ENCODE results near the gene HNRNPF. TPM values are rescaled to one million over a fixed set of nuclear protein-coding genes. Genes with fewer than 3 reads are reported as not detected.

The HNRNPF gene
- total RNA-seq, 1 donor from 2014 or later = 302 TPM

- no peak for DNase-seq (ENCODE audit: low read depth)
These were observed 32.1 kb downstream of the HNRNPF start for GRCh38 chr10:43376828-43377423.

GRCh38 chr10:43376046-43376635, 32.8 kb downstream of the HNRNPF start:
- no peak for DNase-seq (ENCODE audit: low read depth)

- DNase-seq (ENCODE audit: low read depth) = no peak
These were observed 33.5 kb downstream of the HNRNPF start for GRCh38 chr10:43375401-43376020.

GRCh38 chr10:43374194-43374593, 34.8 kb downstream of the HNRNPF start:
- DNase-seq (ENCODE audit: low read depth) = no peak

- no peak for DNase-seq (ENCODE audit: low read depth)
These were observed 35.5 kb downstream of the HNRNPF start for GRCh38 chr10:43373461-43373860.

- DNase-seq (ENCODE audit: low read depth) = no peak
These were observed 36.1 kb downstream of the HNRNPF start for GRCh38 chr10:43372765-43373361.

GRCh38 chr10:43371418-43371817, 37.6 kb downstream of the HNRNPF start, which contains the start of gene FXYD4:
TSS of gene FXYD4 (plus strand) at chr10:43371636. CDS start at chr10:43373747, 2,111 bp downstream.
- DNase-seq (ENCODE audit: low read depth) = no peak

GRCh38 chr10:43370671-43371215, 38.2 kb downstream of the HNRNPF start:
- no peak for DNase-seq (ENCODE audit: low read depth)

GRCh38 chr10:43369921-43370320, 39.1 kb downstream of the HNRNPF start:
- no peak for DNase-seq (ENCODE audit: low read depth)

- no peak for DNase-seq (ENCODE audit: low read depth)
These were observed 44.0 kb downstream of the HNRNPF start for GRCh38 chr10:43365001-43365400.

- peak; percentile 94 for DNase-seq (ENCODE audit: low read depth)
These were observed 46.7 kb downstream of the HNRNPF start for GRCh38 chr10:43362191-43362839.

- no peak for DNase-seq (ENCODE audit: low read depth)
These were observed 47.3 kb downstream of the HNRNPF start for GRCh38 chr10:43361547-43362190.

- no peak for DNase-seq (ENCODE audit: low read depth)
These were observed 48.9 kb downstream of the HNRNPF start for GRCh38 chr10:43360086-43360485.

- peak; percentile 68 for DNase-seq (ENCODE audit: low read depth)
These were observed 53.1 kb downstream of the HNRNPF start for GRCh38 chr10:43355749-43356371.

GRCh38 chr10:43354879-43355380, 54.1 kb downstream of the HNRNPF start:
- no peak for DNase-seq (ENCODE audit: low read depth)

- DNase-seq (ENCODE audit: low read depth) = no peak
These were observed 54.7 kb downstream of the HNRNPF start for GRCh38 chr10:43354330-43354635.

- no peak for DNase-seq (ENCODE audit: low read depth)
These were observed 55.3 kb downstream of the HNRNPF start for GRCh38 chr10:43353495-43354329.

- DNase-seq (ENCODE audit: low read depth) = no peak
These were observed 56.0 kb downstream of the HNRNPF start for GRCh38 chr10:43352951-43353350.

- no peak for DNase-seq (ENCODE audit: low read depth)
These were observed 57.7 kb downstream of the HNRNPF start for GRCh38 chr10:43351301-43351700.

- no peak for DNase-seq (ENCODE audit: low read depth)
These were observed 58.3 kb downstream of the HNRNPF start for GRCh38 chr10:43350686-43351085.

Data from renal cortical epithelial cell (primary cell).